Measurements from ENCODE around the gene MECP2.

- no peak for TF ChIP-seq CTCF (conservative IDR thresholded peaks at IDR 0.05; ENCODE audit: low read depth, low read length)
- TF ChIP-seq EZH2 (IDR thresholded peaks at IDR 0.05; ENCODE audit: borderline replicate concordance, low read depth, low read length, poor library complexity, severe bottlenecking), result no peak
Measured at GRCh38 chrX:154004315-154004714, 93.2 kb downstream of the MECP2 start.
